ENCODE data around the gene SLC39A13.

SLC39A13 gene

GRCh38 chr11:47433157-47433556 is 24.8 kb downstream of the SLC39A13 start:
- H3K27me3 ChIP-seq (ENCODE audit: insufficient read depth, low read length, poor library complexity) = no peaks in the 10 kb centered on the region
- H3K4me1 ChIP-seq (ENCODE audit: insufficient read depth, low read length) = no peaks in the 10 kb centered on the region
- no peak overlapping the region for H3K27ac ChIP-seq (ENCODE audit: low read length)
- no peak overlapping the region for H3K4me3 ChIP-seq (ENCODE audit: low read depth in 1 of 2, low read length in 2 of 2)
- ATAC-seq (ENCODE audit: insufficient read depth, low read depth) (no peak), DNase-seq (no peak)
- no peak for TF ChIP-seq EZH2 (IDR thresholded peaks at IDR 0.05; ENCODE audit: borderline replicate concordance, low read depth, low read length, severe bottlenecking)
- TF ChIP-seq CTCF (IDR thresholded peaks at IDR 0.05; ENCODE audit: borderline replicate concordance, extremely low read depth, low read length, poor library complexity, severe bottlenecking) = no peak
- H3K9ac ChIP-seq (ENCODE audit: low read depth, low read length) = no peak overlapping the region
- H2AFZ ChIP-seq (ENCODE audit: low read depth, low read length) = no peak overlapping the region
- no peaks in the 10 kb centered on the region for H3K36me3 ChIP-seq (ENCODE audit: insufficient read depth, low read length)
- no peak overlapping the region for H3K4me2 ChIP-seq (ENCODE audit: insufficient read depth, low read length)
- H3K9me3 ChIP-seq (ENCODE audit: insufficient read depth, low read length, severe bottlenecking) = no peaks in the 10 kb centered on the region
- H4K20me1 ChIP-seq (ENCODE audit: insufficient read depth, low read length) = no peaks in the 10 kb centered on the region
- no peaks in the 10 kb centered on the region for H3K79me2 ChIP-seq (ENCODE audit: insufficient read depth, low read length)

GRCh38 chr11:47434011-47434786 is 25.8 kb downstream of the SLC39A13 start:
- no peaks in the 10 kb centered on the region for H3K79me2 ChIP-seq (ENCODE audit: insufficient read depth, low read length)
- ATAC-seq (ENCODE audit: insufficient read depth, low read depth) (no peak), DNase-seq (no peak)
- no peak overlapping the region for H3K4me3 ChIP-seq (ENCODE audit: low read depth in 1 of 2, low read length in 2 of 2)
- TF ChIP-seq EZH2 (IDR thresholded peaks at IDR 0.05; ENCODE audit: borderline replicate concordance, low read depth, low read length, severe bottlenecking) = no peak
- no peak for TF ChIP-seq CTCF (IDR thresholded peaks at IDR 0.05; ENCODE audit: borderline replicate concordance, extremely low read depth, low read length, poor library complexity, severe bottlenecking)
- H3K27ac ChIP-seq (ENCODE audit: low read length) = no peak overlapping the region
- no peaks in the 10 kb centered on the region for H3K4me1 ChIP-seq (ENCODE audit: insufficient read depth, low read length)
- H3K36me3 ChIP-seq (ENCODE audit: insufficient read depth, low read length) = no peaks in the 10 kb centered on the region
- H3K9me3 ChIP-seq (ENCODE audit: insufficient read depth, low read length, severe bottlenecking) = no peaks in the 10 kb centered on the region
- no peak overlapping the region for H3K4me2 ChIP-seq (ENCODE audit: insufficient read depth, low read length)
- H3K9ac ChIP-seq (ENCODE audit: low read depth, low read length) = no peak overlapping the region
- H3K27me3 ChIP-seq (ENCODE audit: insufficient read depth, low read length, poor library complexity) = no peaks in the 10 kb centered on the region
- H2AFZ ChIP-seq (ENCODE audit: low read depth, low read length) = no peak overlapping the region
- no peaks in the 10 kb centered on the region for H4K20me1 ChIP-seq (ENCODE audit: insufficient read depth, low read length)

- H3K9ac ChIP-seq (ENCODE audit: low read depth, low read length) = no peak overlapping the region
- no peak overlapping the region for H3K27ac ChIP-seq (ENCODE audit: low read length)
- no peak overlapping the region for H3K4me3 ChIP-seq (ENCODE audit: low read depth in 1 of 2, low read length in 2 of 2)
- no peaks in the 10 kb centered on the region for H4K20me1 ChIP-seq (ENCODE audit: insufficient read depth, low read length)
- no peaks in the 10 kb centered on the region for H3K79me2 ChIP-seq (ENCODE audit: insufficient read depth, low read length)
- H3K27me3 ChIP-seq (ENCODE audit: insufficient read depth, low read length, poor library complexity) = no peaks in the 10 kb centered on the region
- ATAC-seq (ENCODE audit: insufficient read depth, low read depth) (no peak), DNase-seq (no peak)
- H3K9me3 ChIP-seq (ENCODE audit: insufficient read depth, low read length, severe bottlenecking) = no peaks in the 10 kb centered on the region
- H2AFZ ChIP-seq (ENCODE audit: low read depth, low read length) = no peak overlapping the region
- TF ChIP-seq EZH2 (IDR thresholded peaks at IDR 0.05; ENCODE audit: borderline replicate concordance, low read depth, low read length, severe bottlenecking) = no peak
- TF ChIP-seq CTCF (IDR thresholded peaks at IDR 0.05; ENCODE audit: borderline replicate concordance, extremely low read depth, low read length, poor library complexity, severe bottlenecking) = no peak
- H3K4me1 ChIP-seq (ENCODE audit: insufficient read depth, low read length) = no peaks in the 10 kb centered on the region
- H3K36me3 ChIP-seq (ENCODE audit: insufficient read depth, low read length) = no peaks in the 10 kb centered on the region
- no peak overlapping the region for H3K4me2 ChIP-seq (ENCODE audit: insufficient read depth, low read length)
These were observed 27.3 kb downstream of the SLC39A13 start for GRCh38 chr11:47435687-47436086.
